Hippocampal formation (tissue), 2 donors: ENCODE measurements around the gene NFATC2.
"Not testable (repeated sequence)": the region's sequence is repeated elsewhere in the genome, so short reads cannot be mapped to it uniquely, and the experiment has no call there.

Source experiments
- DNase-seq, 2 donors: peaks; one replicate each; lab custom pipeline; 2025; lab: John Stamatoyannopoulos, UW

Gene NFATC2

GRCh38 chr20:51470499-51470820 is 72.1 kb downstream of the NFATC2 start:
- no peak for DNase-seq

- DNase-seq = no peak
Observed at GRCh38 chr20:51469578-51470498, 72.7 kb downstream of the NFATC2 start.

GRCh38 chr20:51469046-51469445 is 73.5 kb downstream of the NFATC2 start:
- DNase-seq = no peak

GRCh38 chr20:51468636-51469035 is 73.9 kb downstream of the NFATC2 start:
- no peak for DNase-seq

- no peak for DNase-seq
Observed at GRCh38 chr20:51467956-51468626, 74.4 kb downstream of the NFATC2 start.

GRCh38 chr20:51463998-51464397 is 78.5 kb downstream of the NFATC2 start:
- no peak for DNase-seq

GRCh38 chr20:51463560-51463959 is 79.0 kb downstream of the NFATC2 start:
- no peak for DNase-seq

GRCh38 chr20:51462566-51463276 is 79.8 kb downstream of the NFATC2 start:
- peak in 1 of 2 donors; percentile 64 for DNase-seq

- DNase-seq = not testable (repeated sequence)
Observed at GRCh38 chr20:51461846-51462245, 80.7 kb downstream of the NFATC2 start.

GRCh38 chr20:51461306-51461705 is 81.2 kb downstream of the NFATC2 start:
- DNase-seq = no peak

GRCh38 chr20:51460569-51461265 is 81.8 kb downstream of the NFATC2 start:
- DNase-seq = no peak

- no peak for DNase-seq
Observed at GRCh38 chr20:51460163-51460562, 82.4 kb downstream of the NFATC2 start.

GRCh38 chr20:51458751-51459439 is 83.6 kb downstream of the NFATC2 start:
- DNase-seq = no peak

- DNase-seq = no peak
Observed at GRCh38 chr20:51457533-51457932, 85.0 kb downstream of the NFATC2 start.

- peak; percentile 65 to 85 for DNase-seq
Observed at GRCh38 chr20:51456511-51457509, 85.7 kb downstream of the NFATC2 start.

- DNase-seq = no peak
Observed at GRCh38 chr20:51454250-51454865, 88.2 kb downstream of the NFATC2 start.

GRCh38 chr20:51452734-51453365 is 89.7 kb downstream of the NFATC2 start:
- DNase-seq = no peak

GRCh38 chr20:51452091-51452613 is 90.4 kb downstream of the NFATC2 start:
- no peak for DNase-seq

GRCh38 chr20:51451484-51451883 is 91.0 kb downstream of the NFATC2 start:
- no peak for DNase-seq
